ENCODE measurements around the gene CELA3B.
"Not testable (repeated sequence)": the region's sequence is repeated elsewhere in the genome, so short reads cannot be mapped to it uniquely, and the experiment has no call there.

Gene CELA3B

GRCh38 chr1:21976703-21977239, at the start of gene CELA3B:
Gene CELA3B, plus strand, starts transcription at chr1:21977022. Its CDS starts 18 bp downstream, at chr1:21977040.
- not testable (repeated sequence) for DNase-seq (ENCODE audit: low spot score)

GRCh38 chr1:21927533-21928237, 49.1 kb upstream of the CELA3B start:
- no peak for DNase-seq (ENCODE audit: low spot score)

- DNase-seq (ENCODE audit: low spot score): no peak
These were observed 46.7 kb upstream of the CELA3B start for GRCh38 chr1:21930080-21930571.

- DNase-seq (ENCODE audit: low spot score): no peak
These were observed 46.1 kb upstream of the CELA3B start for GRCh38 chr1:21930629-21931170.

GRCh38 chr1:21931171-21932093, 45.4 kb upstream of the CELA3B start:
- DNase-seq (ENCODE audit: low spot score): no peak

GRCh38 chr1:21932127-21932526, 44.7 kb upstream of the CELA3B start:
- no peak for DNase-seq (ENCODE audit: low spot score)

- no peak for DNase-seq (ENCODE audit: low spot score)
These were observed 43.2 kb upstream of the CELA3B start for GRCh38 chr1:21933397-21934248.

- no peak for DNase-seq (ENCODE audit: low spot score)
These were observed 41.4 kb upstream of the CELA3B start for GRCh38 chr1:21935393-21935804.

GRCh38 chr1:21935891-21936365, 40.9 kb upstream of the CELA3B start:
- no peak for DNase-seq (ENCODE audit: low spot score)

- DNase-seq (ENCODE audit: low spot score): no peak
These were observed 40.3 kb upstream of the CELA3B start for GRCh38 chr1:21936366-21937031.

- DNase-seq (ENCODE audit: low spot score): no peak
These were observed 39.8 kb upstream of the CELA3B start, which contains the start of gene HSPG2 for GRCh38 chr1:21937034-21937371. Gene HSPG2, minus strand, starts transcription at chr1:21937310. Its CDS starts 93 bp downstream, at chr1:21937217.

- DNase-seq (ENCODE audit: low spot score): peak; percentile 42
These were observed 39.3 kb upstream of the CELA3B start for GRCh38 chr1:21937372-21938121.

GRCh38 chr1:21938732-21939538, 37.9 kb upstream of the CELA3B start:
- DNase-seq (ENCODE audit: low spot score): no peak

GRCh38 chr1:21939650-21940374, 37.0 kb upstream of the CELA3B start:
- no peak for DNase-seq (ENCODE audit: low spot score)

GRCh38 chr1:21940492-21940891, 36.3 kb upstream of the CELA3B start:
- DNase-seq (ENCODE audit: low spot score): no peak

GRCh38 chr1:21941370-21941769, 35.5 kb upstream of the CELA3B start:
- no peak for DNase-seq (ENCODE audit: low spot score)

- no peak for DNase-seq (ENCODE audit: low spot score)
These were observed 34.4 kb upstream of the CELA3B start for GRCh38 chr1:21942464-21942863.

GRCh38 chr1:21942959-21943640, 33.7 kb upstream of the CELA3B start:
- DNase-seq (ENCODE audit: low spot score): not testable (repeated sequence)

Measured in CD4-positive, alpha-beta T cell treated with Interleukin-2 at 100 ng/mL for 4 hours (primary cell).